ENCODE data around the gene EPB41L4B.

EPB41L4B gene

GRCh38 chr9:109321727-109322126 is 868 bp upstream of the EPB41L4B start:
- no peak for DNase-seq (ENCODE audit: low read depth in 2 of 2, low spot score in 1 of 2)

- no peak for DNase-seq (ENCODE audit: low read depth in 2 of 2, low spot score in 1 of 2)
These were observed 523 bp downstream of the EPB41L4B start for GRCh38 chr9:109320331-109320741.

GRCh38 chr9:109319626-109320241 is 1.1 kb downstream of the EPB41L4B start:
- DNase-seq (ENCODE audit: low read depth in 2 of 2, low spot score in 1 of 2), result no peak

GRCh38 chr9:109319017-109319625 is 1.7 kb downstream of the EPB41L4B start:
- no peak for DNase-seq (ENCODE audit: low read depth in 2 of 2, low spot score in 1 of 2)

GRCh38 chr9:109317979-109318741 is 2.7 kb downstream of the EPB41L4B start:
- no peak for DNase-seq (ENCODE audit: low read depth in 2 of 2, low spot score in 1 of 2)

GRCh38 chr9:109317311-109317978 is 3.4 kb downstream of the EPB41L4B start:
- DNase-seq (ENCODE audit: low read depth in 2 of 2, low spot score in 1 of 2), result no peak

GRCh38 chr9:109316207-109316640 is 4.6 kb downstream of the EPB41L4B start:
- no peak for DNase-seq (ENCODE audit: low read depth in 2 of 2, low spot score in 1 of 2)

GRCh38 chr9:109315480-109316206 is 5.2 kb downstream of the EPB41L4B start:
- no peak for DNase-seq (ENCODE audit: low read depth in 2 of 2, low spot score in 1 of 2)

- DNase-seq (ENCODE audit: low read depth in 2 of 2, low spot score in 1 of 2), result no peak
These were observed 6.8 kb downstream of the EPB41L4B start for GRCh38 chr9:109314011-109314531.

GRCh38 chr9:109313351-109313750 is 7.5 kb downstream of the EPB41L4B start:
- DNase-seq (ENCODE audit: low read depth in 2 of 2, low spot score in 1 of 2), result no peak

GRCh38 chr9:109312783-109313182 is 8.1 kb downstream of the EPB41L4B start:
- no peak for DNase-seq (ENCODE audit: low read depth in 2 of 2, low spot score in 1 of 2)

GRCh38 chr9:109311731-109312130 is 9.1 kb downstream of the EPB41L4B start:
- DNase-seq (ENCODE audit: low read depth in 2 of 2, low spot score in 1 of 2), result no peak

GRCh38 chr9:109311286-109311685 is 9.6 kb downstream of the EPB41L4B start:
- DNase-seq (ENCODE audit: low read depth in 2 of 2, low spot score in 1 of 2), result no peak

- DNase-seq (ENCODE audit: low read depth in 2 of 2, low spot score in 1 of 2), result no peak
These were observed 10.4 kb downstream of the EPB41L4B start for GRCh38 chr9:109310486-109310901.

GRCh38 chr9:109309282-109309681 is 11.6 kb downstream of the EPB41L4B start:
- DNase-seq (ENCODE audit: low read depth in 2 of 2, low spot score in 1 of 2), result no peak

GRCh38 chr9:109307380-109308240 is 13.2 kb downstream of the EPB41L4B start:
- no peak for DNase-seq (ENCODE audit: low read depth in 2 of 2, low spot score in 1 of 2)

GRCh38 chr9:109305801-109306200 is 15.1 kb downstream of the EPB41L4B start:
- no peak for DNase-seq (ENCODE audit: low read depth in 2 of 2, low spot score in 1 of 2)

GRCh38 chr9:109304347-109304746 is 16.5 kb downstream of the EPB41L4B start:
- no peak for DNase-seq (ENCODE audit: low read depth in 2 of 2, low spot score in 1 of 2)

GRCh38 chr9:109303900-109304299 is 17.0 kb downstream of the EPB41L4B start:
- DNase-seq (ENCODE audit: low read depth in 2 of 2, low spot score in 1 of 2), result no peak

GRCh38 chr9:109302606-109303005 is 18.3 kb downstream of the EPB41L4B start:
- DNase-seq (ENCODE audit: low read depth in 2 of 2, low spot score in 1 of 2), result no peak
